IgD-negative memory B cell (primary cell): ENCODE data around the gene ELL2. TPM values are rescaled to one million over a fixed set of nuclear protein-coding genes. Genes with fewer than 3 reads are reported as not detected.
"Not testable (repeated sequence)": the region's sequence is repeated elsewhere in the genome, so short reads cannot be mapped to it uniquely, and the experiment has no call there.

Experiments used
- H3K27ac Mint-ChIP-seq, 3 donors: one replicate each; pipeline ENCODE4 v1.8.0; 2020 to 2022; ENCODE audit warnings: mild to moderate bottlenecking in 3 of 3, mixed read lengths in 3 of 3, moderate library complexity in 1 of 3
- H3K27me3 Mint-ChIP-seq: one replicate; pipeline ENCODE4 v1.8.0; 2021; ENCODE audit warnings: mixed read lengths
- H3K36me3 Mint-ChIP-seq: one replicate; pipeline ENCODE4 v1.8.0; 2020; ENCODE audit warnings: mild to moderate bottlenecking, mixed read lengths
- H3K4me1 Mint-ChIP-seq, 3 donors: one replicate each; pipeline ENCODE4 v1.8.0; 2020 to 2022; ENCODE audit warnings: mixed read lengths in 3 of 3, mild to moderate bottlenecking in 1 of 3
- H3K4me3 Mint-ChIP-seq, 4 donors: one replicate each; pipeline ENCODE4 v1.8.0; 2020 to 2022; ENCODE audit warnings: mild to moderate bottlenecking in 4 of 4, mixed read lengths in 4 of 4, moderate library complexity in 3 of 4
- H3K9me3 Mint-ChIP-seq, 3 donors: one replicate each; pipeline ENCODE4 v1.8.0; 2020 to 2021; ENCODE audit warnings: mixed read lengths in 3 of 3, mild to moderate bottlenecking in 1 of 3
- polyA plus RNA-seq: library from polyadenylated mRNA; unstranded; fragments of 300-500 nt; fragmentation: Illumina TruSeq; gene quantifications from one replicate; pipeline ENCODE4 v1.2.3, GENCODE V29; 2021

ELL2 gene
- polyA plus RNA-seq, 1 donor from 2014 or later = 9.9 TPM

GRCh38 chr5:95857185-95857945 is 104.3 kb downstream of the ELL2 start:
- peaks cover 15 to 19% (median 15%) of the 10 kb centered on the region in 3 donors for H3K4me1 Mint-ChIP-seq
- H3K9me3 Mint-ChIP-seq = no peaks in the 10 kb centered on the region
- H3K27ac Mint-ChIP-seq = no peak overlapping the region
- H3K4me3 Mint-ChIP-seq = no peak overlapping the region
- H3K27me3 Mint-ChIP-seq = peaks cover 11% of the 10 kb centered on the region
- no peaks in the 10 kb centered on the region for H3K36me3 Mint-ChIP-seq

- H3K27ac Mint-ChIP-seq = no peak overlapping the region
- H3K4me3 Mint-ChIP-seq = no peak overlapping the region
- peaks cover 8% of the 10 kb centered on the region for H3K27me3 Mint-ChIP-seq
- peaks cover 8 to 15% (median 10%) of the 10 kb centered on the region in 3 donors for H3K4me1 Mint-ChIP-seq
- no peaks in the 10 kb centered on the region for H3K36me3 Mint-ChIP-seq
- no peaks in the 10 kb centered on the region for H3K9me3 Mint-ChIP-seq
Observed at GRCh38 chr5:95856501-95856981, 105.1 kb downstream of the ELL2 start.

- Mint-ChIP-seq H3K36me3 (no peaks in the 10 kb centered on the region), H3K27me3 (no peaks in the 10 kb centered on the region), H3K4me3 (no peak overlapping the region), H3K4me1 (peaks cover 0 to under 1% (median 0%) of the 10 kb centered on the region in 3 donors), H3K9me3 (no peaks in the 10 kb centered on the region), H3K27ac (no peak overlapping the region)
Observed at GRCh38 chr5:95853490-95853889, 108.2 kb downstream of the ELL2 start.

- H3K27me3 Mint-ChIP-seq = no peaks in the 10 kb centered on the region
- H3K27ac Mint-ChIP-seq = peak overlapping the region in 1 of 3 donors; percentile 44
- H3K36me3 Mint-ChIP-seq = no peaks in the 10 kb centered on the region
- no peak overlapping the region for H3K4me3 Mint-ChIP-seq
- no peaks in the 10 kb centered on the region for H3K4me1 Mint-ChIP-seq
- H3K9me3 Mint-ChIP-seq = no peaks in the 10 kb centered on the region
Observed at GRCh38 chr5:95852567-95852966, 109.1 kb downstream of the ELL2 start.

- H3K9me3 Mint-ChIP-seq, H3K27me3 Mint-ChIP-seq, H3K36me3 Mint-ChIP-seq, H3K27ac Mint-ChIP-seq, H3K4me3 Mint-ChIP-seq, H3K4me1 Mint-ChIP-seq: not testable (repeated sequence)
Observed at GRCh38 chr5:95851141-95851540, 110.5 kb downstream of the ELL2 start.

GRCh38 chr5:95850391-95850894 is 111.2 kb downstream of the ELL2 start:
- no peaks in the 10 kb centered on the region for H3K27me3 Mint-ChIP-seq
- peaks cover 0 to 2% (median 0%) of the 10 kb centered on the region in 3 donors for H3K4me1 Mint-ChIP-seq
- no peaks in the 10 kb centered on the region for H3K9me3 Mint-ChIP-seq
- no peak overlapping the region for H3K27ac Mint-ChIP-seq
- no peaks in the 10 kb centered on the region for H3K36me3 Mint-ChIP-seq
- H3K4me3 Mint-ChIP-seq = no peak overlapping the region

GRCh38 chr5:95848701-95849100 is 113.0 kb downstream of the ELL2 start:
- Mint-ChIP-seq H3K9me3 (no peaks in the 10 kb centered on the region), H3K36me3 (no peaks in the 10 kb centered on the region)

GRCh38 chr5:95847261-95847592 is 114.4 kb downstream of the ELL2 start:
- no peaks in the 10 kb centered on the region for H3K9me3 Mint-ChIP-seq
- no peaks in the 10 kb centered on the region for H3K36me3 Mint-ChIP-seq
- no peak overlapping the region for H3K4me3 Mint-ChIP-seq
- no peak overlapping the region for H3K27ac Mint-ChIP-seq
- no peaks in the 10 kb centered on the region for H3K27me3 Mint-ChIP-seq
- peaks cover 6 to 11% (median 7%) of the 10 kb centered on the region in 3 donors for H3K4me1 Mint-ChIP-seq

More at GRCh38 chr5:95848701-95849100, 113.0 kb downstream of the ELL2 start:
- Mint-ChIP-seq H3K27ac (no peak overlapping the region), H3K4me3 (no peak overlapping the region), H3K4me1 (peaks cover 0 to 2% (median 0%) of the 10 kb centered on the region in 3 donors), H3K27me3 (no peaks in the 10 kb centered on the region)

- Mint-ChIP-seq H3K36me3 (no peaks in the 10 kb centered on the region), H3K4me1 (peaks cover 6 to 11% (median 7%) of the 10 kb centered on the region in 3 donors), H3K27me3 (no peaks in the 10 kb centered on the region), H3K27ac (peak overlapping the region in 1 of 3 donors; percentile 39), H3K4me3 (no peak overlapping the region), H3K9me3 (no peaks in the 10 kb centered on the region)
Observed at GRCh38 chr5:95846554-95847260, 114.9 kb downstream of the ELL2 start.

- Mint-ChIP-seq H3K27me3 (no peaks in the 10 kb centered on the region), H3K9me3 (no peaks in the 10 kb centered on the region), H3K36me3 (no peaks in the 10 kb centered on the region), H3K4me1 (peaks cover 13 to 18% (median 16%) of the 10 kb centered on the region in 3 donors), H3K27ac (no peak overlapping the region), H3K4me3 (no peak overlapping the region)
Observed at GRCh38 chr5:95845391-95845790, 116.3 kb downstream of the ELL2 start.

- Mint-ChIP-seq H3K4me3 (no peak overlapping the region), H3K4me1 (peaks cover 18 to 22% (median 22%) of the 10 kb centered on the region in 3 donors), H3K27me3 (no peaks in the 10 kb centered on the region), H3K9me3 (no peaks in the 10 kb centered on the region), H3K36me3 (no peaks in the 10 kb centered on the region), H3K27ac (peak overlapping the region in 1 of 3 donors; percentile 6)
Observed at GRCh38 chr5:95843733-95844223, 117.9 kb downstream of the ELL2 start.

GRCh38 chr5:95842854-95843544 is 118.7 kb downstream of the ELL2 start:
- Mint-ChIP-seq H3K4me1 (peaks cover 22% of the 10 kb centered on the region in 3 donors), H3K36me3 (no peaks in the 10 kb centered on the region), H3K9me3 (no peaks in the 10 kb centered on the region), H3K27ac (peak overlapping the region in 2 of 3 donors; percentile 6 to 43), H3K4me3 (peak overlapping the region; percentile 21 to 89 (median 75)), H3K27me3 (no peaks in the 10 kb centered on the region)

- no peaks in the 10 kb centered on the region for H3K36me3 Mint-ChIP-seq
- peaks cover 22 to 28% (median 26%) of the 10 kb centered on the region in 3 donors for H3K4me1 Mint-ChIP-seq
- no peaks in the 10 kb centered on the region for H3K27me3 Mint-ChIP-seq
- H3K9me3 Mint-ChIP-seq = no peaks in the 10 kb centered on the region
- H3K27ac Mint-ChIP-seq = peak overlapping the region in 1 of 3 donors; percentile 8
- H3K4me3 Mint-ChIP-seq = no peak overlapping the region
Observed at GRCh38 chr5:95841914-95842812, 119.5 kb downstream of the ELL2 start.
